SK-N-SH (cell line): ENCODE data around the gene AGBL5. TPM values are rescaled to one million over a fixed set of nuclear protein-coding genes. Genes with fewer than 3 reads are reported as not detected.

Experiments used
- CTCF ChIA-PET: fragments of 300-600, 350-600 bp; formaldehyde crosslinking; extraction: SDS; loops from one replicate; lab custom pipeline; 2021; lab: Yijun Ruan, JAX
- POLR2A ChIA-PET: fragments of 350-600 bp; sonication (Branson Sonifier 250); formaldehyde crosslinking; extraction: SDS; loops from one replicate; lab custom pipeline; 2020; ENCODE audit warnings: antibody characterized with exemption, inconsistent platforms; lab: Yijun Ruan, JAX
- DNase-seq: peaks from one replicate; pipeline ENCODE4 v3.0.0; 2012
- H2AFZ ChIP-seq: fragments of 200-600 bp; sonication (generic); 2 replicates; pipeline ENCODE4 v1.8.1; 2016; ENCODE audit warnings: antibody characterized with exemption, mild to moderate bottlenecking, low read depth
- H3F3A ChIP-seq: fragments of 200-600 bp; sonication (generic); replicated peaks from 2 replicates; pipeline ENCODE3; 2016; ENCODE audit warnings: antibody characterized with exemption, mild to moderate bottlenecking; ENCODE audit not compliant: insufficient read depth
- H3K27ac ChIP-seq, 2 experiments: fragments of 200-500 bp in 1 of 2; fragments of 200-600 bp in 1 of 2; sonication (Bioruptor generic) in 1 of 2; sonication (generic), shearing (Covaris generic) in 1 of 2; 2 replicates each; pipeline versions ENCODE4 v1.5.1 to v1.6.1; 2014 to 2016; ENCODE audit warnings: low read depth in 2 of 2, inconsistent platforms in 1 of 2, low read length in 1 of 2, mild to moderate bottlenecking in 1 of 2, mixed read lengths in 1 of 2
- H3K27me3 ChIP-seq: fragments of 200-600 bp; sonication (generic), shearing (Covaris generic); 2 replicates; pipeline ENCODE4 v1.6.1; 2016; ENCODE audit warnings: mixed run types; ENCODE audit not compliant: insufficient read depth
- H3K36me3 ChIP-seq, 2 experiments: fragments of 200-500 bp in 1 of 2; fragments of 200-600 bp in 1 of 2; sonication (Bioruptor generic) in 1 of 2; sonication (generic) in 1 of 2; replicated peaks in 1 of 2; 2 replicates each; pipeline versions ENCODE3 to v1.5.1; 2014 to 2016; ENCODE audit warnings: low read length in 1 of 2, mild to moderate bottlenecking in 1 of 2; ENCODE audit not compliant: insufficient read depth in 2 of 2, control insufficient read depth in 1 of 2
- H3K4me1 ChIP-seq, 2 experiments: fragments of 200-500 bp in 1 of 2; fragments of 200-600 bp in 1 of 2; sonication (Bioruptor generic) in 1 of 2; sonication (generic), shearing (Covaris generic) in 1 of 2; 2 replicates each; pipeline versions ENCODE4 v1.5.1 to v1.6.1; 2014 to 2016; ENCODE audit warnings: low read depth in 1 of 2, low read length in 1 of 2, mixed run types in 1 of 2; ENCODE audit not compliant: insufficient read depth in 2 of 2, control insufficient read depth in 1 of 2
- H3K4me2 ChIP-seq: fragments of 200-600 bp; sonication (generic), shearing (Covaris generic); 2 replicates; pipeline ENCODE4 v1.6.1; 2017; ENCODE audit warnings: mixed run types
- H3K4me3 ChIP-seq, 2 experiments: fragments of 200-500 bp in 1 of 2; fragments of 200-600 bp in 1 of 2; sonication (Bioruptor generic) in 1 of 2; sonication (generic), shearing (Covaris generic) in 1 of 2; 2 replicates each; pipeline versions ENCODE4 v1.5.1 to v1.8.1; 2014 to 2016; ENCODE audit warnings: low read depth in 2 of 2, inconsistent platforms in 1 of 2, low read length in 1 of 2, mild to moderate bottlenecking in 1 of 2, mixed read lengths in 1 of 2, moderate library complexity in 1 of 2
- H3K79me2 ChIP-seq: fragments of 200-600 bp; sonication (generic); 2 replicates; pipeline ENCODE4 v1.8.1; 2017; ENCODE audit warnings: mild to moderate bottlenecking; ENCODE audit not compliant: insufficient read depth
- H3K9ac ChIP-seq: fragments of 200-600 bp; sonication (generic); 2 replicates; pipeline ENCODE4 v1.6.1; 2017; ENCODE audit warnings: mixed run types
- H3K9me2 ChIP-seq: fragments of 200-600 bp; sonication (generic); 2 replicates; pipeline ENCODE4 v1.6.1; 2017; ENCODE audit warnings: mixed run types
- H3K9me3 ChIP-seq: fragments of 200-600 bp; sonication (generic); 2 replicates; pipeline ENCODE4 v1.6.1; 2017; ENCODE audit warnings: mixed run types, mild to moderate bottlenecking, moderate library complexity
- H4K20me1 ChIP-seq: fragments of 200-600 bp; sonication (generic); 2 replicates; pipeline ENCODE4 v1.6.1; 2017; ENCODE audit warnings: mild to moderate bottlenecking, mixed run types; ENCODE audit not compliant: insufficient read depth
- ELF1 ChIP-seq: IDR thresholded peaks from 2 replicates; pipeline ENCODE4 v1.4.0; 2012
- EP300 ChIP-seq, 2 experiments: IDR thresholded peaks; 2 replicates each; pipeline versions ENCODE4 v1.4.0 to v1.6.1; 2012; ENCODE audit warnings: borderline replicate concordance in 1 of 2, low read depth in 1 of 2, low read length in 1 of 2
- EZH2phosphoT487 ChIP-seq: fragments of 200-600 bp; sonication (generic); IDR thresholded peaks from 2 replicates; pipeline ENCODE4 v1.6.1; 2017; ENCODE audit warnings: low read depth, mixed run types, mild to moderate bottlenecking, antibody characterized with exemption, moderate library complexity, borderline replicate concordance
- FOSL2 ChIP-seq: IDR thresholded peaks from 2 replicates; pipeline ENCODE4 v1.4.0; 2012; ENCODE audit warnings: low read depth, mild to moderate bottlenecking, moderate library complexity, borderline replicate concordance
- FOXJ3 ChIP-seq: sonication (generic); formaldehyde crosslinking; IDR thresholded peaks from 2 replicates; pipeline ENCODE4 v1.5.1; 2020; ENCODE audit warnings: mild to moderate bottlenecking, missing genetic modification reagents
- FOXM1 ChIP-seq: IDR thresholded peaks from 2 replicates; pipeline ENCODE4 v1.4.0; 2012; ENCODE audit warnings: low read depth, mild to moderate bottlenecking
- GABPA ChIP-seq: IDR thresholded peaks from 2 replicates; pipeline ENCODE4 v1.4.0; 2012; ENCODE audit warnings: low read depth, mild to moderate bottlenecking
- GATA2 ChIP-seq: sonication (generic); formaldehyde crosslinking; IDR thresholded peaks from 2 replicates; pipeline ENCODE4 v1.5.0; 2020; ENCODE audit warnings: mild to moderate bottlenecking, missing genetic modification reagents
- IRF3 ChIP-seq: fragments of 150-350 bp; IDR thresholded peaks from 2 replicates; pipeline ENCODE4 v1.6.1; 2016; ENCODE audit warnings: mild to moderate bottlenecking, low read depth, low read length
- MXI1 ChIP-seq: IDR thresholded peaks from 2 replicates; pipeline ENCODE4 v1.6.1; 2012; ENCODE audit warnings: mild to moderate bottlenecking, low read depth, low read length, improper control_type of control experiment
- NRF1 ChIP-seq: IDR thresholded peaks from 2 replicates; pipeline ENCODE4 v1.6.1; 2012; ENCODE audit warnings: low read depth, mild to moderate bottlenecking, low read length
- POLR2AphosphoS5 ChIP-seq: IDR thresholded peaks from 2 replicates; pipeline ENCODE4 v1.6.1; 2012; ENCODE audit warnings: low read depth, low read length
- RXRA ChIP-seq: IDR thresholded peaks from 2 replicates; pipeline ENCODE4 v1.4.0; 2012; ENCODE audit warnings: low read depth, mild to moderate bottlenecking, borderline replicate concordance
- SIN3A ChIP-seq: IDR thresholded peaks from 2 replicates; pipeline ENCODE4 v1.6.1; 2012; ENCODE audit warnings: low read depth, mild to moderate bottlenecking, low read length, moderate library complexity, borderline replicate concordance
- TAF1 ChIP-seq: IDR thresholded peaks from 2 replicates; pipeline ENCODE4 v1.6.1; 2012; ENCODE audit warnings: low read depth, mild to moderate bottlenecking, low read length, moderate library complexity, borderline replicate concordance
- TEAD4 ChIP-seq: IDR thresholded peaks from 2 replicates; pipeline ENCODE4 v1.4.0; 2012; ENCODE audit warnings: mild to moderate bottlenecking, borderline replicate concordance; ENCODE audit not compliant: insufficient read depth
- USF2 ChIP-seq: fragments of 150-350 bp; IDR thresholded peaks from 2 replicates; pipeline ENCODE4 v1.6.1; 2017; ENCODE audit warnings: antibody characterized with exemption, low read length, low read depth, borderline replicate concordance
- YY1 ChIP-seq: IDR thresholded peaks from 2 replicates; pipeline ENCODE4 v1.4.0; 2012; ENCODE audit warnings: low read depth, mild to moderate bottlenecking
- ZBTB33 ChIP-seq: IDR thresholded peaks from 2 replicates; pipeline ENCODE4 v1.4.0; 2012; ENCODE audit warnings: low read depth, borderline replicate concordance
- WGBS: methylation state at CpG from one replicate; pipeline ENCODE4 v1.1.6; 2017; ENCODE audit warnings: low lambda C conversion rate; 5-methylcytosine and 5-hydroxymethylcytosine counted together
- polyA plus RNA-seq, 3 experiments: library from polyadenylated mRNA; depleted of rRNA; stranded (reverse); fragments of >200 nt; gene quantifications; 2 replicates each; pipeline ENCODE4 v1.2.3, GENCODE V29; 2012
- TF ChIP-seq, protein P1 (sequence below): fragments of 200-600 bp; sonication (generic); IDR thresholded peaks from 2 replicates; pipeline ENCODE4 v1.6.1; 2017; ENCODE audit warnings: antibody characterized with exemption, mild to moderate bottlenecking, moderate library complexity

Gene AGBL5
- polyA plus RNA-seq, 1 of the 3 experiments (the other 2 are of a cell fraction) = 45.5 TPM

DNA sequence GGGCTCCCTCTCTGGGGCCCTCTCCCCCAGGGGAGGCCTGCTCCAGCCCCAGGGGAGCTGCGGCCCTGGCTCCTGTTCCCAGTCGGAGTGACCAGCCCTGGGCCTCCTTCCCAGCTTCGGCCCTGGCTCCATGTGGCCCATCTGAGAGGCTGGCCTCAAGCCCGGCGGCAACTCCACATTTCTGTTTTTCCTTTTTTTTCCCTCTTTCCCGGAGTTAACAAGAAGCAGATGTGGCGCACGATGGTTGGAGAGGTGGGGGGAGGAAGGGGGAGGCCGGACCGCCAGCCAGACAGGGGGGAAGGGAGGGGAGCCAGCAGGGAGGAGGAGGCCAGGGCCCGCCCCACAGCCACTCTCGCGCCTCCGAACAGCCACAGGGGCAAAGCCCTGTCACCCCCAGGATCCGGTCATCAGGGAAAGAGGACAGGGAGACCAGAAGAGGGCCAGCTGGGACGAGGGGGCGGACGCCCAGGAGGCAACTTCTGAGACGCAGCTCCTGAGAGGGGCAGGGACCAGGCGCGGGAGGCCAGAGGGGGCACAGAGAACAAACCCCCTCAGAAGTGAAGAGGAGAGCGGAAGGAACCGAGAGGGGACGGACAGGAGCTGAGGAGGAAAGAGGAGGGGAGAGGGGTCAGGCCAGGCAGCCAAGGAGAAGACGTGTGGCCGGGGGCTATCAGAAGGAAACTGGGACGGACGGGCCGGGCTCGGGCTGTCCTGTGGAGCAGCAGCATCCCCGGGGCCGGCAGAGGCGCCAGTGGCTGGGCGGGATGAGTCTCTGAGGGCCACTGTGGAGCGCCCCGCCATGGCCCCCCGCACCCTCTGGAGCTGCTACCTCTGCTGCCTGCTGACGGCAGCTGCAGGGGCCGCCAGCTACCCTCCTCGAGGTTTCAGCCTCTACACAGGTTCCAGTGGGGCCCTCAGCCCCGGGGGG lies 27.1 kb downstream of the AGBL5 start, which contains the start of gene EMILIN1:
TSS of gene EMILIN1 (plus strand) at position 349 of the 928 bp plus-strand sequence. CDS start at position 800, 451 bp downstream.
- Histone ChIP-seq H3K9ac (peak within 1 kb of the TSS; percentile 83), H3K27me3 (no peaks in the 10 kb centered on the region), H3F3A (peaks cover 10% of the 10 kb centered on the region), H3K36me3 (peaks cover 16 to 22% of the 10 kb centered on the region in 2 experiments), H3K4me1 (peaks cover 36 to 76% of the 10 kb centered on the region in 2 experiments), H3K4me3 (peak within 1 kb of the TSS; percentile 79 to 93), H3K4me2 (peak within 1 kb of the TSS; percentile 100), H3K79me2 (peaks cover 32% of the 10 kb centered on the region), H3K9me3 (no peaks in the 10 kb centered on the region), H4K20me1 (peaks cover 12% of the 10 kb centered on the region; the same call in 1 of the 2 replicates), H3K9me2 (no peaks in the 10 kb centered on the region), H2AFZ (peak within 1 kb of the TSS; percentile 90; the same call in 1 of the 2 replicates), H3K27ac (peak within 1 kb of the TSS; percentile 79 to 99)
- DNase-seq = peak; percentile 97
- ChIA-PET CTCF (interaction anchor here (0.5 to 14.6 kb wide), 16 partner anchors 9 to 1395 kb away, joined by 3 to 227 read pairs (median 7); partner anchors contain the start of genes AGBL5, OST4 and TMEM214), POLR2A (interaction anchor here (0.5 to 4.0 kb wide), 12 partner anchors 9 to 278 kb away, joined by 3 to 42 read pairs (median 3); partner anchors contain the start of genes AGBL5, ATRAID, GTF3C2 and KHK)
- WGBS = 13% methylated on average over 29 of the region's 41 CpGs
- TF ChIP-seq TAF1 = peak; percentile 68
- no peak; the same call in 1 of the 2 replicates for TF ChIP-seq FOXM1
- 0 out of 2 replicates have a peak, but pooled peaks have one; percentile 58 for TF ChIP-seq YY1
- peak; percentile 30 for TF ChIP-seq GABPA
- TF ChIP-seq, protein P1, sequence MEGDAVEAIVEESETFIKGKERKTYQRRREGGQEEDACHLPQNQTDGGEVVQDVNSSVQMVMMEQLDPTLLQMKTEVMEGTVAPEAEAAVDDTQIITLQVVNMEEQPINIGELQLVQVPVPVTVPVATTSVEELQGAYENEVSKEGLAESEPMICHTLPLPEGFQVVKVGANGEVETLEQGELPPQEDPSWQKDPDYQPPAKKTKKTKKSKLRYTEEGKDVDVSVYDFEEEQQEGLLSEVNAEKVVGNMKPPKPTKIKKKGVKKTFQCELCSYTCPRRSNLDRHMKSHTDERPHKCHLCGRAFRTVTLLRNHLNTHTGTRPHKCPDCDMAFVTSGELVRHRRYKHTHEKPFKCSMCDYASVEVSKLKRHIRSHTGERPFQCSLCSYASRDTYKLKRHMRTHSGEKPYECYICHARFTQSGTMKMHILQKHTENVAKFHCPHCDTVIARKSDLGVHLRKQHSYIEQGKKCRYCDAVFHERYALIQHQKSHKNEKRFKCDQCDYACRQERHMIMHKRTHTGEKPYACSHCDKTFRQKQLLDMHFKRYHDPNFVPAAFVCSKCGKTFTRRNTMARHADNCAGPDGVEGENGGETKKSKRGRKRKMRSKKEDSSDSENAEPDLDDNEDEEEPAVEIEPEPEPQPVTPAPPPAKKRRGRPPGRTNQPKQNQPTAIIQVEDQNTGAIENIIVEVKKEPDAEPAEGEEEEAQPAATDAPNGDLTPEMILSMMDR = peak; percentile 24
- TF ChIP-seq GATA2 = no peak
- peak; percentile 67; the same call in 1 of the 2 replicates for TF ChIP-seq TEAD4
- TF ChIP-seq USF2 = no peak
- no peak; the same call in 1 of the 2 replicates for TF ChIP-seq FOSL2
- TF ChIP-seq POLR2AphosphoS5 = peak; percentile 88
- TF ChIP-seq NRF1 = no peak
- TF ChIP-seq EZH2phosphoT487 = no peak
- TF ChIP-seq ELF1 = peak; percentile 42; the same call in 1 of the 2 replicates
- peak; percentile 95 for TF ChIP-seq MXI1
- TF ChIP-seq IRF3 = no peak
- TF ChIP-seq SIN3A = peak; percentile 86; the same call in 1 of the 2 replicates
- peak; percentile 91 for TF ChIP-seq FOXJ3
- TF ChIP-seq ZBTB33 = no peak
- no peak; the same call in 1 of the 2 replicates for TF ChIP-seq RXRA
- peak; percentile 86 to 91; a peak in 3 of 4 replicates for TF ChIP-seq EP300 (IDR thresholded peaks at IDR 0.05; ENCODE audit: borderline replicate concordance in 1 of 2, low read depth in 1 of 2, low read length in 1 of 2)
